HG03060 (cell line): Measurements from ENCODE around the gene RAB5IF.
A peak's percentile ranks its signal among the peaks of the same experiment; 100 is the strongest.
"Not testable (repeated sequence)": the region's sequence is repeated elsewhere in the genome, so short reads cannot be mapped to it uniquely, and the experiment has no call there.

ENCODE experiments used
- ATAC-seq: cut with Tn5 transposase; IDR thresholded peaks from one replicate; pipeline ENCODE4 v1.9.1; 2021; ENCODE audit warnings: low read depth, moderate number of reproducible peaks; ENCODE audit not compliant: unreplicated experiment

The RAB5IF gene, protein sequence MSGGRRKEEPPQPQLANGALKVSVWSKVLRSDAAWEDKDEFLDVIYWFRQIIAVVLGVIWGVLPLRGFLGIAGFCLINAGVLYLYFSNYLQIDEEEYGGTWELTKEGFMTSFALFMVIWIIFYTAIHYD

DNA sequence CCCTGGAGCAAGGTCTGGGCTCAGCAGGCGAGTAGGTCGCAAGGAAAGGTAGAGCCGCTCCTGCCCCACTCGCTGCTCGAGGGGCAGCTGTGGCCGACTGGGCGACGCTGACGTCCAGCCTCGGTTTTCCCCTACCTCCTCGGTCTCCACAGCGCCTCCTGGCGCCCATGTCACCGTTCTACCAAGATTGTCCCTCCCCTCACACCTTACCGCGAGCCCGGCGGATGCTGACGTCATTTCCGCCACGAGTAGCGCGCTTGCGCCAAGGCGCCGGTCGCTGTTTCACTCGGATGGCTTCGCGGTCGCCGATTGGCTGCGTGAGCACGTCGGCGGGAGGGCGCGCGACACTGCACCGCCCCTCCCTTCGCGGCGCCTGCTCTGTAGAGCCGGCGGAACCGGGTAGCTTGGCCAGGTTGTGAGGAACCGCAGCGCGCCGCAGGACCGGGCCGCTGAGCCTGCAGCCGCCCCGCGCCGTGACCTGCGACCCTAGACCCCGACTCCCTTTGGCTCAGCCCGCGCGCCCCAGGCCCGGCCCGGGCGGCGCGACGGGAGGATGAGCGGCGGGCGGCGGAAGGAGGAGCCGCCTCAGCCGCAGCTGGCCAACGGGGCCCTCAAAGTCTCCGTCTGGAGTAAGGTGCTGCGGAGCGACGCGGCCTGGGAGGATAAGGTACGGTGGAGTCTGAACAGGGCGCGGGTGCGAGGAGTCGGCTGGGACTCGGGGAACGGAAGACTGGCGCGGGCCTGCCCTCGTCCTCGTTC is at the start of gene RAB5IF:
Gene RAB5IF, plus strand, starts transcription at position 381 of the 759 bp plus-strand sequence. Its CDS starts 173 bp downstream, at position 554.
- ATAC-seq = peak; percentile 79

GRCh38 chr20:36562724-36563123 is 42.9 kb upstream of the RAB5IF start:
- ATAC-seq = no peak

DNA sequence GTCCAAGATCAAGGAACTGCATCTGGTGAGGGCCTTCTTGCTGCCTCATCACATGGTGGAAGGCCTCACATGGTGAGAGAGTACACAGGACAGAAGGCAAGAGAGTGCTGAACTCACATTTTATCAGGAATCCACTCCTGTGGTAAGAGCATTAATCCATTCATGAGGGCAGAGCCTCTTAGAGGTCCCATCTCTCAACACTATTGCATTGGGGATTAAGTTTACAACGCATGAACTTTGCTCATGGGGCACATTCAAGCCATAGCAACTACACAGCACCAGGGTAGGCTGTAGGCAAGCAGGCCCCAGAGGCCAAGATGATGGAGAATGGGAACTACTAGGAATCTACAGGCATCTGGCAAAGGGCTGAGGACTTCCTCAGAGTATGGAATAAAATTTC is 42.2 kb upstream of the RAB5IF start:
- no peak for ATAC-seq

DNA sequence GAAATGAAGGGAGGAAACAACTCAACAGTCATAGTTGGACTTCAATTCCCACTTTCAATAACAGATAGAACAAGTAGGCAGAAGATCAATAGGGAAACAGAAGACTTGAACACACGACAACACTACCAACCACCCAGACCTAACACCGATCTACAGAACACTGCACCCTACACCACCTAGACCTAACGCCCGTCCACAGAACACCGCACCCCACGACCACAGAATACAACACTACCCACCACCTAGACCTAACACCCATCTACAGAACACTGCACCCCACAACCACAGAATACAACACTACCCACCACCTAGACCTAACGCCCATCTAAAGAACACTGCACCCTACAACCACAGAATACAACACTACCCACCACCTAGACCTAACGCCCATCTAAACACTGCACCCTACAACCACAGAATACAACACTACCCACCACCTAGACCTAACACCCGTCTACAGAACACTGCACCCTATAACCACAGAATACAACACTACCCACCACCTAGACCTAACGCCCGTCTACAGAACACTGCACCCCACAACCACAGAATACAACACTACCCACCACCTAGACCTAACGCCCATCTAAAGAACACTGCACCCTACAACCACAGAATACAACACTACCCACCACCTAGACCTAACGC is 41.4 kb upstream of the RAB5IF start:
- ATAC-seq = not testable (repeated sequence)

DNA sequence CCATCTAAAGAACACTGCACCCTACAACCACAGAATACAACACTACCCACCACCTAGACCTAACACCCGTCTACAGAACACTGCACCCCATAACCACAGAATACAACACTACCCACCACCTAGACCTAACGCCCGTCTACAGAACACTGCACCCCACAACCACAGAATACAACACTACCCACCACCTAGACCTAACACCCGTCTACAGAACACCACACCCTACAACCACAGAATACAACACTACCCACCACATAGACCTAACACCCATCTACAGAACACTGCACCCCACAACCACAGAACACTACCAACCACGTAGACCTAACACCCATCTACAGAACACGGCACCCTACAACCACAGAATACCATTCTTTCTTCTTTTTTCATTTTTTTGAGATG is 40.9 kb upstream of the RAB5IF start:
- not testable (repeated sequence) for ATAC-seq

DNA sequence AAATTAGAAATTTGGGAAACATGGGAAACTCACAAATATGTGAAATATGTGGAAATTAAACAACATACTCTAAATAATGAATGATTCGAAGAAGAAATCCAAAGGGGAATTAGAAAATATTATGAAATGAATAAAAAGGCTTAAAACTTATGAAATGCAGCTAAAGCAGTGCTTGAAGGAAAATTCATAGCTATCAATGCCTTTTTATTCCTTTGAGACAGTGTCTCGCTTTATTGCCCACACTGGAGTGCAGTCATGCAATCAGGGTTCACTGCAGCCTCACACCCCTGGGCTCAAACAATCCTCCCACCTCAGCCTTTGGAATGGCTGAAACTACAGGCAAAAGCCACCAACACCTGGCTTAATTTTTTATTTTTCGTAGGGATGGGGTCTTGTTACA is 40.1 kb upstream of the RAB5IF start:
- no peak for ATAC-seq

DNA sequence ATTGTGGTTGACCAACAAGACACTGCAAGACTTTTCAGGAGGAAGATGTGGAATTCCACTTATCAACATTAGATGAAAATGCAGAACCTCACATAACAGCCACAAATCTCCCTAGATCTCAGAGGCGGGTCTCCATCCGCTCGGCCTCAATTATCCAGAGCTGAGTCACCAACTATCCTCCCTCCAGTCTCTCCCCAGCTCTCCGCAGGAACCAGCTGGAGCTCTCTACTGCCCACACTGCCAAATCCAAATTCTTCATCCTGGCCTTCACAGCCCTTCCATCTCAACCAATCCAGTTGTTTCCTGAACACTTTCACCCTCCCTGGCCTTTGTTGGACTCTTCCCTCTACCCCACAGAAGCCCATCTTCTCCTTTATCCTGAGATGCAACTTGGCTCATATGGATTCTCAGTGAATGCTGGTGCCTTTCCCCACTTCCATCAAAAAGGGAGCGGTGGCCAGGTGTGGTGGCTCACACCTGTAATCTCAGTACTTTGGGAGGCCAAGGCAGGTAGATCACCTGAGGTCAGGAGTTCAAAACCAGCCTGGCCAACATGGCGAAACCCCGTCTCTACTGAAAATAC is 35.6 kb upstream of the RAB5IF start:
- ATAC-seq = no peak

- no peak for ATAC-seq
Measured at GRCh38 chr20:36571564-36572504, 33.7 kb upstream of the RAB5IF start.

DNA sequence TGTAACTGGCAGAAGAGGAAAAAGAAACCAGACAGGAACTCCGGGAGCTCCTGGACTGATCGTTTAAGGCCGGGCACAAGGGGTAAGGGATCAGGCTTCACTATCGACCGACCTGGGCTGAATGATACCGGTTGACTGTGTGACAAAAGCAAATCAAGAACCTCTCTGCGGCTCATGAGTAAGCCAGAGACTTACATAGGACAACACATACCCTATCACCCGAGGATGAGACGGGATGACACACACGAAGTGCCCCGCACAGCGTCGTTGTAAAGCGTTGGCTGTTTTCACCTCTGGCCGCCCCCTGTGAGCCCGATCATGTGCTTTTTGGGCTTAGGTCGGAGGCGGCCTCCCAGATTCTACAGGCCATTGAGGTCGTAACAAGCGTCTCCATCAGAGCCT is 32.9 kb upstream of the RAB5IF start:
- ATAC-seq = peak; percentile 20

- ATAC-seq = peak; percentile 32
Measured at GRCh38 chr20:36573103-36573797, 32.3 kb upstream of the RAB5IF start, which contains the start of gene TGIF2. TSS of gene TGIF2 (plus strand) at chr20:36573597. CDS start at chr20:36578775, 5,178 bp downstream.

GRCh38 chr20:36573798-36574365 is 31.7 kb upstream of the RAB5IF start:
- ATAC-seq = no peak

DNA sequence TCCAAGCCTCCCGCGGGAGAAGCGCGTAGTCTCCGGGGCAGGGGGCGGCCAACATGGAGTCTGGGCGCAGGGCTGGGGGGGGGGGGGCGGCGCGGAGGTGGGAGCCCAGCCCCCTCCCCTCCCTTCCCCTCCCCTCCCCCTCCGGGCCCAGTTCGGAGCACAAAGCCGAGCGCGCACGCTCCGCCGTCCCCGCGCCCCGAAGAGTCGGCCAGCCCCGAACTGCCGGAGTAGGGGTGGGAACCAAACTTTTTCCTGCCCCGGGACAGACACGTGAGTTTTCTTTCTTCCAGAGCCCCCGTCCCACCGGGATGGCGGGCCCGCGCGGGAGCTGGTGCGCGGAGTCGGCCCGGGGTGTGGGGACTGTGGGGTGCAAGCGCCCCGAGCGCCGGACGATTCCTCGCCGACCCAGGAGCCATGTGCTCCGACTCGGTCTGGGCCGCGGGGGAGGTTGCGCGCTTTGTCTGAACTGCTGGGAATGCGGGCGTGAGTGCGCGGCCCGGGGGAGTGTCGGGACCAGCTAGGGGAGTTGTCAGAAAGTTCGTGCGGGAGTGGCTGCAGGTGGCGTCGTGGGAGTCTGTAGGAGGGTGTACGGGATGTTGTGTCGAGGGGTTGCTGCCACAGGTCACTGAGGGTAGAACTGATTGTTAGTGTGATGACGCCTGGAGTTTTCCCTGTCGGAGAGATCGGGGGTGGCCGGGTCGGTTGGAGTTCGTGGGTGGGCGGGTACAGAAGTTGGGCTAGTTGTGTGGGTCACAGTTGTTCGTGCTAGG is 31.0 kb upstream of the RAB5IF start:
- no peak for ATAC-seq

- ATAC-seq = no peak
Measured at GRCh38 chr20:36576081-36576445, 29.5 kb upstream of the RAB5IF start.

DNA sequence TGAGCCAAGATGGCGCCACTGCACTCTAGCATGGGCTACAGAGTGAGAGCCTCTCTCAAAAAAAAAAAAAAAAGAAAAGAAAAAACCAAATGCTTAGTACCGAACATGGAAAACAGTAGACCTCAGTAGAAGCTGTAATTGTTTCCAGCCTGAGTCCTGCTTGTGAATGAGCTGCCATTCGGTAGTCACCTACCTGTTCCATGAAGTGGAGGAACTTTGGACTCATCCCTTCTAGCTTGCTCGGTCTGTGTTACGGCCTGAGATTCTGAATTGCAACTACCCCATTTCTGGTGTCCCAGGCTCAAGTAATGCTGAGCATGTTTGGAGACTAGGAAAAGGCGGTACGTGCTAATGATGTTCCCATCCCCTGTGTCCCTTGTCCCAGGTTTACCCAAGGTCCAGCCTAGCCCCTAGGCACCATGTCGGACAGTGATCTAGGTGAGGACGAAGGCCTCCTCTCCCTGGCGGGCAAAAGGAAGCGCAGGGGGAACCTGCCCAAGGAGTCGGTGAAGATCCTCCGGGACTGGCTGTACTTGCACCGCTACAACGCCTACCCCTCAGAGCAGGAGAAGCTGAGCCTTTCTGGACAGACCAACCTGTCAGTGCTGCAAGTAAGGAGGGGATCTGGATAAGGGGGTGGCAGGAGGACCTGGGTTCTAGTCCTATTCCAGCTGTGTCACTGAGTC is 27.1 kb upstream of the RAB5IF start:
- ATAC-seq = no peak

GRCh38 chr20:36579996-36580545 is 25.5 kb upstream of the RAB5IF start:
- ATAC-seq = no peak

- ATAC-seq = no peak
Measured at GRCh38 chr20:36582322-36582721, 23.3 kb upstream of the RAB5IF start.

DNA sequence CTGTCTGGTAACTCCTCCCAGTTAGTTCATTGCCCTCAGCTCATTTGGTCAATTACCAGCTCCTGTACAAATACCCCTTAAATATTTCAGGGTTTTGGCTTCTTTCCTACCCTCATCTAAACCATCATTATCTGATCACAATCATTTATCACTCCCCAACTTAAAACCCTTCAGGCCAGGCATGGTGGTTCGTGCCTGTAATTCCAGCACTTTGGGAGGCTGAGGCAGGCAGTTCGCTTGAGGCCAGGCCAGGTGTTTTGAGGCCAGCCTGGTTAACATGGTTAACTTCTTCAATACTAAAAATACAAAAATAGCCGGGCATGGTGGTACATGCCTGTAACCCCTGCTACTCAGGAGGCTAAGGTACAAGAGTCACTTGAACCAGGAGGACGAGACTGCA is 22.8 kb upstream of the RAB5IF start:
- ATAC-seq = no peak

DNA sequence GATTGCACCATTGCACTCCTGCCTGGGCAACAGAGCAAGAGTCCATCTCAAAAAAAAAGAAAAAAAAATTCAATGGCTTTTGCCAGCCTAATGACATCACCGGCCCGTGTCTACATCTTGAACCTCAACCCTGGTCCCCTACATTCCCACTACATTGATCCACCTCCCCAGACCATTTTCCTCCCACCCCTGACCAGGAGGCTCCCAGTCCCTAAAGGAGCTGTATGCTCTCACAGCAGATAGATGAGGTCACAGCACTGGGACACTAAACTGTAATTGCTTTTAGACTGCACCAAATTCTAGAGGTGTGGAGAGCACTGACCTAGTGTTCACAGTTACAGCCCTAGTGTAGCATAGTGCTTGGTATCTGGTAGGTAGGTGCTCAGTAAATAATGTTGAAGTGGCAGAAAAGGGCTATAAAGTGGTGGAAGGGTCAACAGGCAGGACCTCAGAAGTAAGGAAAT is 21.5 kb upstream of the RAB5IF start:
- ATAC-seq = no peak
